22Rv1 (cell line): ENCODE results near the gene SLC6A6.

Source experiments
- H3K27ac ChIP-seq: fragments of 450-650 bp; 2 replicates; pipeline ENCODE4 v1.5.1; 2017
- ZFX ChIP-seq: fragments of 450-650 bp; IDR thresholded peaks from 2 replicates; pipeline ENCODE4 v1.6.1; 2017; ENCODE audit warnings: antibody characterized with exemption, borderline replicate concordance
- TF ChIP-seq, protein P1 (sequence below): fragments of 450-650 bp; IDR thresholded peaks from 2 replicates; pipeline ENCODE4 v1.5.1; 2017; ENCODE audit warnings: mild to moderate bottlenecking

Gene SLC6A6

DNA sequence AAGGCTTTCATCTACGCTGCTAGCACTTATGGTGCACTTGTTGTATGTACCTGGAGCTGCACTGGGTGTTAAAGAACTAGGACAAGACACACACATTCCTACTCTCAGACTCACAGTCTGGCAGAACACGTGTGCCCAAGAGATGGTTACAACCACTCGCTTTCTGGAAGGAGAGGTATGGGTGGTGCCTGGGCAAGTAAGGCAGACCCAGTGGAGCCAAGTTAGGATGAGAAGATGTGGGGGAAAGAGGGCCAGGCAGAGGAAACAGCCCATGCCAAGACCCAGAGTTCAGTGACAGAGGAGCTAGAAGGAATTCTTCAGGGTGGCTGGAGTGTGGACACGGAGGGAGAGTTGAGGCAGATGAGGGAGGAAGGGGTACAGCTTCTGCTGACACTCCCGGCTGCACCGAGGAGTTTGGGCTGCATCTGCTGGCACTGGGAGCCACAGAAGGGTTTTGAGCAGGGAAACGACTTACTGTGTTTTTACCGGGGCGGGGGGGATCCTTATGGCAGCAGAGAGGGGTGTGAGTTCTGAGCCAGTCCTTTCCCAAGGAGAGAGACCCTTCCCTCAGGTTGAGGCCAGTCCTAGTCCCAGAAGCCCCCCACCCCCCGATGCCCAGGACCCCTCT is 78.7 kb downstream of the SLC6A6 start:
- no peak for TF ChIP-seq ZFX
- TF ChIP-seq, protein P1, sequence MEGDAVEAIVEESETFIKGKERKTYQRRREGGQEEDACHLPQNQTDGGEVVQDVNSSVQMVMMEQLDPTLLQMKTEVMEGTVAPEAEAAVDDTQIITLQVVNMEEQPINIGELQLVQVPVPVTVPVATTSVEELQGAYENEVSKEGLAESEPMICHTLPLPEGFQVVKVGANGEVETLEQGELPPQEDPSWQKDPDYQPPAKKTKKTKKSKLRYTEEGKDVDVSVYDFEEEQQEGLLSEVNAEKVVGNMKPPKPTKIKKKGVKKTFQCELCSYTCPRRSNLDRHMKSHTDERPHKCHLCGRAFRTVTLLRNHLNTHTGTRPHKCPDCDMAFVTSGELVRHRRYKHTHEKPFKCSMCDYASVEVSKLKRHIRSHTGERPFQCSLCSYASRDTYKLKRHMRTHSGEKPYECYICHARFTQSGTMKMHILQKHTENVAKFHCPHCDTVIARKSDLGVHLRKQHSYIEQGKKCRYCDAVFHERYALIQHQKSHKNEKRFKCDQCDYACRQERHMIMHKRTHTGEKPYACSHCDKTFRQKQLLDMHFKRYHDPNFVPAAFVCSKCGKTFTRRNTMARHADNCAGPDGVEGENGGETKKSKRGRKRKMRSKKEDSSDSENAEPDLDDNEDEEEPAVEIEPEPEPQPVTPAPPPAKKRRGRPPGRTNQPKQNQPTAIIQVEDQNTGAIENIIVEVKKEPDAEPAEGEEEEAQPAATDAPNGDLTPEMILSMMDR, result no peak
- no peak overlapping the region for H3K27ac ChIP-seq

GRCh38 chr3:14481646-14482036 is 79.2 kb downstream of the SLC6A6 start:
- TF ChIP-seq ZFX, result no peak
- TF ChIP-seq, protein P1, result no peak
- no peak overlapping the region for H3K27ac ChIP-seq

DNA sequence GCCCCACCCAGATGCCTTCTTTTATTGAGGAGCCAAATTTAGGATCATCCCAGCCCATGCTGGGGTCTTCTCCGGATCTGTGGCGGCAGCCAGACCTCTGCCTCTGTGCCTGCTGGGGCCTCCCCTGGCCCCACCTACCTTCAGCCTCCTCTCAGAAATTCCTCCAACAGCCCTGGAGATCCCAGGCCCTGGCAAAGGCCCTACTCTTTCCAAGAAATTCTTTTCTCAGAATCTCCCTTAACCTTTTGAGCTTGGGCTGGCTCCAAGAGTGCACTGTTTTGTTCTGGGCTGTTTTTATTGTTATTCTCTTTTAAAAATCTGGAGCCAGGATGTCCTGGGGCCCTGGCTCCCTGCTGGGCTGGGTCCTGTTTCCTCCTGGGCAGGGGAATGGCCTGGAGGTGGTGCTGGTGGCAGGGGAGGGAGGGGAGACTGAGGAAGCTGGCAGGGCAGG is 79.9 kb downstream of the SLC6A6 start:
- TF ChIP-seq ZFX, result no peak
- TF ChIP-seq, protein P1, result no peak
- no peak overlapping the region for H3K27ac ChIP-seq

DNA sequence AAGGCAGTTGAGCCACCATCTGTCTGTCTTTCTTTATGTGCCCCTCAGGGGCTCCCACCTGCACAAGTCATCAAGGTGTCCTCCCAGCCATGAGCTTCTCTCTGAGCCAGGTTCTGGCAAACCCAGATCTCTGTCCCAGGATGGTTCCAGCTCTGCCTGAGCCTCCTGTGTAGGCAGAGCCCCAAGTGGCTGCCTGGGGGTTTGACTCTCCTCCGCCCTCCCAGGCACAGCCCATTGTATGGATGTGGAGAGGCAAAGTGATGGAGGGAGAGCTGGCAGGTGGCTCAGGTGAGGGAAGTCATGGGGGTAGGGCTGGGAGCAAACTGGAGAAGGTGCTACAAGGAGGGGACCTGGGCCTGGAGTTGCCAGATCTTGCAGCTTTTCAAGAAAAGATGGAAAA is 80.9 kb downstream of the SLC6A6 start:
- H3K27ac ChIP-seq, result no peak overlapping the region
- TF ChIP-seq, protein P1, result no peak
- TF ChIP-seq ZFX, result no peak

DNA sequence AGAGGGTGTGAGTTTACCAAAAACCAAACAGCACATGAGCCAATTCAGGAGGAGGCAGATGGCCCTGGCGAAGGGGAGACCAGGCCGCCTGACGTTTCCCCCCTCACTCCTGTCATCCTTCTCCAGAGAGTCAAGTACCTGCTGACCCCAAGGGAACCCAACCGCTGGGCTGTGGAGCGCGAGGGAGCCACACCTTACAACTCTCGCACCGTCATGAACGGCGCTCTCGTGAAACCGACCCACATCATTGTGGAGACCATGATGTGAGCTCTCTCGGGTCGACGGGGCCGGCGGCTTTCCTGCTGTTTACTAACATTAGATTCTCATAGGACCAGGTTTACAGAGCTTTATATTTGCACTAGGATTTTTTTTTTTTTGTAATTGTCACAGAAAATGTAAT is 82.3 kb downstream of the SLC6A6 start:
- TF ChIP-seq, protein P1, result no peak
- TF ChIP-seq ZFX, result no peak
- no peak overlapping the region for H3K27ac ChIP-seq

DNA sequence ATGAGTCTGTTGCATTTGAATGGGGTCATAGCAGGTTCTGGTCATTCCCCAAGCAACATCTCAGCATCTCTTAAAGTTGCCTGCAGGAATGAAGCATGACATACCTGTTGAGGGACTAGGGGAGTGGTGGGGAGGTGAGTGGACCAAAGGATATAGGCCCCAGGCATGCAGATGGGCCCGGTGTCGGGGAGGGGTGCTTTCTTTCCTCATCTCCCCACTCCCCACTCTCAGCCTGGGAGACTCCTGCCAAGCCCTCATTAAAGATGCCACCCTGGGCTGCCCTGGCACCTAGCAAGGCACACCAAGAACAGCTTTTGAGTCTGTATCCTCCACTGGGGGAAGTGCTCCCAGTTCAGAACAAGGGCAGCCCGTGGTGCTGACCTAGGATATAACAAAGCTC is 83.6 kb downstream of the SLC6A6 start:
- H3K27ac ChIP-seq, result no peak overlapping the region
- no peak for TF ChIP-seq ZFX
- TF ChIP-seq, protein P1, result no peak

GRCh38 chr3:14486460-14486859 is 84.1 kb downstream of the SLC6A6 start:
- no peak overlapping the region for H3K27ac ChIP-seq
- TF ChIP-seq, protein P1, result no peak
- no peak for TF ChIP-seq ZFX
